Activated naive CD4-positive, alpha-beta T cell treated with anti-CD3 and anti-CD28 coated beads, Interleukin-2, amount 50 U/mL, for 72 hours (primary cell): ENCODE results near the gene DAP. TPM values are rescaled to one million over a fixed set of nuclear protein-coding genes. Genes with fewer than 3 reads are reported as not detected.
"Not testable (repeated sequence)": the region's sequence is repeated elsewhere in the genome, so short reads cannot be mapped to it uniquely, and the experiment has no call there.

Experiments used
- ATAC-seq, 2 donors: fragments of 150-1000 bp; cut with Tn5 transposase; 2 replicates each; pipeline ENCODE4 v1.10.0; 2021; ENCODE audit warnings: mild to moderate bottlenecking in 2 of 2, moderate library complexity in 2 of 2
- DNase-seq, 2 donors: peaks; one replicate each; pipeline ENCODE4 v3.0.0; 2021 to 2022; ENCODE audit warnings: low spot score in 2 of 2
- H3K27ac Mint-ChIP-seq, 2 donors: one replicate each; pipeline ENCODE4 v1.8.0; 2022; ENCODE audit warnings: mild to moderate bottlenecking in 2 of 2, mixed read lengths in 2 of 2
- H3K36me3 Mint-ChIP-seq, 2 donors: one replicate each; pipeline ENCODE4 v1.8.0; 2022; ENCODE audit warnings: mixed read lengths in 2 of 2
- H3K9me3 Mint-ChIP-seq, 2 donors: one replicate each; pipeline ENCODE4 v1.8.0; 2022; ENCODE audit warnings: mixed read lengths in 2 of 2
- total RNA-seq, 2 donors: library from RNA; stranded (reverse); gene quantifications; one replicate each; pipeline ENCODE4 v1.2.3, GENCODE V29; 2022

Gene DAP
- total RNA-seq, 2 donors from 2014 or later: 21.9 to 37.7 TPM

GRCh38 chr5:10676946-10677345 is 84.1 kb downstream of the DAP start:
- Mint-ChIP-seq H3K27ac (no peak overlapping the region), H3K9me3 (peaks cover 12 to 18% of the 10 kb centered on the region in 2 donors), H3K36me3 (peaks cover 13 to 32% of the 10 kb centered on the region in 2 donors)
- DNase-seq (no peak), ATAC-seq (no peak)

GRCh38 chr5:10676224-10676623 is 84.8 kb downstream of the DAP start:
- peak in 1 of 2 donors; percentile 45 for DNase-seq
- H3K27ac Mint-ChIP-seq: no peak overlapping the region
- peaks cover 13 to 32% of the 10 kb centered on the region in 2 donors for H3K36me3 Mint-ChIP-seq

GRCh38 chr5:10675177-10675700 is 85.8 kb downstream of the DAP start:
- Mint-ChIP-seq H3K36me3 (peaks cover 13 to 24% of the 10 kb centered on the region in 2 donors), H3K27ac (no peak overlapping the region)

More at GRCh38 chr5:10676224-10676623, 84.8 kb downstream of the DAP start:
- H3K9me3 Mint-ChIP-seq: peaks cover 12 to 18% of the 10 kb centered on the region in 2 donors
- no peak for ATAC-seq

GRCh38 chr5:10674582-10674981 is 86.5 kb downstream of the DAP start:
- DNase-seq (no peak), ATAC-seq (no peak)
- Mint-ChIP-seq H3K9me3 (peaks cover 12 to 18% of the 10 kb centered on the region in 2 donors), H3K36me3 (peaks cover 13 to 22% of the 10 kb centered on the region in 2 donors), H3K27ac (peak overlapping the region in 1 of 2 donors; percentile 79)

More at GRCh38 chr5:10675177-10675700, 85.8 kb downstream of the DAP start:
- DNase-seq (peak in 1 of 2 donors; percentile 31), ATAC-seq (no peak)
- peaks cover 12 to 18% of the 10 kb centered on the region in 2 donors for H3K9me3 Mint-ChIP-seq

- H3K9me3 Mint-ChIP-seq: peaks cover 12 to 18% of the 10 kb centered on the region in 2 donors
- no peak for ATAC-seq
- DNase-seq: peak in 1 of 2 donors; percentile 25
- H3K36me3 Mint-ChIP-seq: peaks cover 13 to 22% of the 10 kb centered on the region in 2 donors
- H3K27ac Mint-ChIP-seq: peak overlapping the region in 1 of 2 donors; percentile 79
These were observed 86.9 kb downstream of the DAP start for GRCh38 chr5:10674096-10674495.

DNA sequence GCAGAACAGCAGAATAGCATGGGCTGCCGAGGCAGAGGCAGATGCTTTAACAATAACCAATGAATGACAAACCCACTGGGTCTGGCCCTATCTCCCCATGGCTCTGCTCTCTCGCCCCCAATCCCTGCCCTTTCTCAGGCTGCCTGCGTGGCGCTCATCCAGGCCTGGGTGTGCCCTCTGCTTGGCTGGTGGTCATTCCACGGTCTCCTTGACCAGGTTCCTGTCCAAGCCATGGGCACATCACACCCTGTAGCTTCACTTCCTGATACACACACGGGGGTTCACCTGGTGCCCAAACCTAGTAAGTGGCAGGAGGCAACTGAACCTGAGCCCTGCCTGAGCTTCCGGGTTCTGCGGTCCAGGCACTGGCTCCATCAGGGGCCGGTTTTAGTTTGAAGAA is 87.6 kb downstream of the DAP start:
- Mint-ChIP-seq H3K9me3 (peaks cover 12 to 18% of the 10 kb centered on the region in 2 donors), H3K36me3 (peaks cover 13 to 22% of the 10 kb centered on the region in 2 donors), H3K27ac (no peak overlapping the region)
- ATAC-seq (no peak), DNase-seq (peak in 1 of 2 donors; percentile 21)

- Mint-ChIP-seq H3K9me3 (peaks cover 11 to 17% of the 10 kb centered on the region in 2 donors), H3K36me3 (peaks cover 10 to 19% of the 10 kb centered on the region in 2 donors), H3K27ac (no peak overlapping the region)
- DNase-seq: no peak
- no peak for ATAC-seq
These were observed 88.0 kb downstream of the DAP start for GRCh38 chr5:10673017-10673389.

- no peak for DNase-seq
- H3K9me3 Mint-ChIP-seq: peaks cover 5 to 11% of the 10 kb centered on the region in 2 donors
- peaks cover 4 to 13% of the 10 kb centered on the region in 2 donors for H3K36me3 Mint-ChIP-seq
- H3K27ac Mint-ChIP-seq: no peak overlapping the region
- ATAC-seq: no peak
These were observed 88.7 kb downstream of the DAP start for GRCh38 chr5:10672146-10673016.

GRCh38 chr5:10671041-10672008 is 89.7 kb downstream of the DAP start:
- ATAC-seq (no peak), DNase-seq (no peak)
- Mint-ChIP-seq H3K36me3 (peaks cover 0 to 2% of the 10 kb centered on the region in 2 donors), H3K9me3 (peaks cover 0 to 2% of the 10 kb centered on the region in 2 donors), H3K27ac (no peak overlapping the region)

GRCh38 chr5:10669983-10670382 is 91.1 kb downstream of the DAP start:
- no peaks in the 10 kb centered on the region for H3K9me3 Mint-ChIP-seq
- H3K27ac Mint-ChIP-seq: no peak overlapping the region
- no peaks in the 10 kb centered on the region for H3K36me3 Mint-ChIP-seq
- DNase-seq (no peak), ATAC-seq (no peak)

GRCh38 chr5:10668697-10669096 is 92.3 kb downstream of the DAP start:
- Mint-ChIP-seq H3K27ac (no peak overlapping the region), H3K36me3 (no peaks in the 10 kb centered on the region), H3K9me3 (no peaks in the 10 kb centered on the region)
- DNase-seq (no peak), ATAC-seq (no peak)

DNA sequence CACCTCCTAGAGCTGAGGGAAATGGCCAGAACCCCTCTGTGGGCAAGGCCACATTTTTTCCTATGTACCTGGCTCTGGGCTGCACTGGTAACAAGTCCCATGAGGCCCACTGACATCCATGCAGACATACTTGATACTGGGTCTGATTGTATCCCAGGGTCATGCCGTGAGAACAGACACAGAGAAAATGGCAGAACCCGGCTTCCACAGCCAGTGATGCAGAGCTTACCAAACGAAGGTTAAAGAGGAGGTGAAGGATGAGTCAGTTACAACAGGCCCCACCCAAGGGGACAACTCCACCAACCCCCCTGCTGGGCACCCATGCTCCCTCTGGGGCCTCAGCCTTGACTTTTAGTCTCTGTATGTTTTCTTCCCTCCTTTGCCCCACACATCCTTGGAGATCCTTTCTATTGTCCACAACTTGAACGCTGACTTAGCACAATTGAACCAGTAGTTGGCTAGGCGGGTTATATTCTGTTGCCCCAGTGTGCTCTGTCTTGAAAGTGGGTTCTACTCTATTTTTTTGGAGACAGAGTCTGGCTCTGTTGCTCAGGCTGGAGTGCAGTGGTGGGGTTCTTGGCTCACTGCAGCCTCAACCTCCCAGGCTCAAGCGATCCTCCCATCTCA is 93.5 kb downstream of the DAP start:
- H3K27ac Mint-ChIP-seq: no peak overlapping the region
- ATAC-seq: no peak
- no peaks in the 10 kb centered on the region for H3K36me3 Mint-ChIP-seq
- H3K9me3 Mint-ChIP-seq: no peaks in the 10 kb centered on the region
- DNase-seq: no peak

GRCh38 chr5:10666531-10667299 is 94.3 kb downstream of the DAP start:
- DNase-seq (peak in 1 of 2 donors; percentile 31), ATAC-seq (no peak)
- no peaks in the 10 kb centered on the region for H3K9me3 Mint-ChIP-seq
- H3K27ac Mint-ChIP-seq: no peak overlapping the region
- H3K36me3 Mint-ChIP-seq: no peaks in the 10 kb centered on the region

DNA sequence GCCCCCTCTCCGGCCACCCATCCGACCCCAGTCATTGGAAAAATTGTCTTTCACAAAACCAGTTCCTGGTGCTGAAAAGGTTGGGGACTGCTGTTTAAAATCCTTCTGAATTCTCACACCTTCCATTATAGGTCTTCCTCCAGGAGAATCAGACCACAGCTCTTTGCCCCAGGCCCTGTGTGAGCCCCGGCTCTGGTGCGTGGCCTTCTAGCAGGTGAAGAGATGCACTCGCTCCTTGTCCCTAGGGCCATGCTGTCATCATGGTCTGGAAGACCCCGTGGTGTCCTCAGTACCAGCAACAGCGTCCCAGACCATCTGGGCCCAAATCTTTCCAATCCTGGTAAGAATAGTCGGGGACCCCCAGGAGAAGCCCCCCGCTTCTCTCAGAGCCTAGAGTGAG is 95.2 kb downstream of the DAP start:
- Mint-ChIP-seq H3K36me3 (no peaks in the 10 kb centered on the region), H3K9me3 (no peaks in the 10 kb centered on the region), H3K27ac (peak overlapping the region in 1 of 2 donors; percentile 29)
- ATAC-seq (no peak), DNase-seq (peak in 1 of 2 donors; percentile 41)

DNA sequence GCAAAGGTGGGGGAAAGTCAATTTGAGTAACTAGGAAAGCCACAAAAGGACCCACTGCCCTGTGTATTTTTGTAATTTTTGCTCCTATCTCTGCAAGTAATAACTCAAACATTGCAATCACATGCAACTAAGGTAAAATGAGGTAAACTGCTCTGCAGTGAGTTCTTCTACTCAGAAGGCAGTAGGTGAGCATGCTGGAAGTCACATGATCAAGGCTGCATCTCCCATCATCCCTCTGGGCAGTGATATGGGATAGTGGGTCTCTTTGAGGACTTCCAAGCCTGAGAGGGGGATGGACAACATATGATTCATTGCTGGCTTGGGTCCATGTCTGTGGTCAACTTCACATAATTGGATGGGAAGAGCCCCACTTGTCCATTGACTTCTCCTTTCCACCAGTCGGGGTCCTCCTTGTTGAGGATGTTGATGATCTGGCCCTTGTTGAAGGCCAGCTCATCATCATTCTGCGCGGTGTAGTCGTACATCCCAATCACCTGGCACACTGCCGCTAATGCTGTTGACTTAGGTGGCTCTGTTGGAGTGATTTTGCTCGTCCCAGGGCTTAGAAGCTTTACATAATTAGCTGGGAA is 96.8 kb downstream of the DAP start:
- not testable (repeated sequence) for H3K27ac Mint-ChIP-seq, DNase-seq, H3K36me3 Mint-ChIP-seq, ATAC-seq, H3K9me3 Mint-ChIP-seq
